Muscle of arm (tissue), 12 donors: Measurements from ENCODE around the gene TPST2. TPM values are rescaled to one million over a fixed set of nuclear protein-coding genes. Genes with fewer than 3 reads are reported as not detected.
"Not testable (repeated sequence)": the region's sequence is repeated elsewhere in the genome, so short reads cannot be mapped to it uniquely, and the experiment has no call there.

Source experiments
- DNase-seq: peaks from one replicate; pipeline ENCODE4 v3.0.0-alpha.2; 2013
- polyA plus RNA-seq, 12 donors: library from polyadenylated mRNA; unstranded; fragments of 120-200 nt; gene quantifications; one replicate each; pipeline ENCODE4 v1.2.1, GENCODE V29; 2013; ENCODE audit not compliant: insufficient read length in 12 of 12

The TPST2 gene
- polyA plus RNA-seq, 12 donors = 5.0 to 31.4 (median 7.0) TPM; not detected in 1

GRCh38 chr22:26536056-26536761 is 53.7 kb downstream of the TPST2 start:
- no peak for DNase-seq

DNA sequence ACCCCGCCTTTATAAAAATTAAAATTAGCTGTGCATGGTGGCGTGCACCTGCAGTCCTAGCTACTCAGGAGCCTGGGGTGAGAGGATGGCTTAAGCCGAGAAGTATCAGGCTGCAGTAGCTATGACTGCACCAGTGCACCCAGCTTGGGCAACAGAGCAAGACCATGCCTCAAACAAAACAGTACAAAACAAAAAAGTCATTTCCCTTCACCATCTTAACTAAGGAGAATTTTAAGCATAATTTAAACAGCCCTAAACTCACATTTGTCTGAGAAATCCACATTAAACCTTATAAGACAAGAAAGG is 54.4 kb downstream of the TPST2 start:
- no peak for DNase-seq

GRCh38 chr22:26534874-26535602 is 54.9 kb downstream of the TPST2 start:
- DNase-seq = peak; percentile 7

DNA sequence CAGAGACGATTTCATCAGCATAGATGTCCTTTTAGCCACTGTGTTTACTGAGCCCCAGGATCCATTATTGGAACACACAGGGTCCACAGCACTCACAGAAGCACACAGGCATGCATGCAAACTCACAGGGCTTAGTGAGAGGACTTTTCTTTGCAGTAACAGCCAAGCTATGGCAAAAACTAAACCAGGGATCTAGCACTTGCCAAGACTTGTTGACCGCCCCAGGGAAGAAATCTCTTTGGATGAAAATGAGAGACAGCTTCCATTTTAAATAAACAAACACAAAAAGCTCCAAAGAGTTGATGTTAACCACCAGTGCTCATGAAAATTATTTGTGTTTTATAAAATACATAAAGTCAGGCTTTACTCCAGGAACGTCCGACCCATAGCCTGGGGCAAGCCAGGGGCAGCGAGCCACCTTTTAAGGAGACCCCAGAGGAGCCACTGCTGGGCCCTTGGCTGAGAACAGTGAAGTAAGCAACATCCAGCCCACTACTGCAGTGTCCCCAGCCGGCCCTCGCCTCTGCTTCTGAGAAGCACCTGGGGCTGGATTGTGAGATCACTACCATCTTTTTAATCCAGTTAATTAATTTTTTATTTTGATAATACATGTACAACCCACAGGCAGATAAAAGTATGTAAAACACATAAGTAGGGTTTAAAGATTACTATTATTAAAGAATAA is 55.6 kb downstream of the TPST2 start:
- DNase-seq = no peak

DNA sequence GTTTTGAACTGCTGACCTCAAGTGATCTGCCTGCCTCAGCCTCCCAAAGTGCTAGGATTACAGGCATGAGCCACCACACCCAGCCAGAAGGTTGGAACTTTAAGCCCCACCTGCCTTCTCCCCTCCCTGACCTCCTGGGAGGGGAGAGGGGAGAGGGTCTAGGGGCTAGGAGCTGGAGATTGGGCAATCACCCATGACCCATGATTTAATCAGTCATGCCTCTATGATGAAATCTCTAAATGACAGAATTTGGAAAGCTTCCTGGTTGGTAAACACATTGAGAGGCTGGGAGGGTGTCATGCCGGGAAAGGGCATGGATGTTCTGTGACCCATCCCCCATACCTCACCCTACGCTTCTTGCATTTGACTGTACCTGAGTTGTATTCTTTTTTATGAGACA is 60.6 kb downstream of the TPST2 start:
- DNase-seq = no peak

GRCh38 chr22:26528518-26528917 is 61.4 kb downstream of the TPST2 start:
- DNase-seq = not testable (repeated sequence)

DNA sequence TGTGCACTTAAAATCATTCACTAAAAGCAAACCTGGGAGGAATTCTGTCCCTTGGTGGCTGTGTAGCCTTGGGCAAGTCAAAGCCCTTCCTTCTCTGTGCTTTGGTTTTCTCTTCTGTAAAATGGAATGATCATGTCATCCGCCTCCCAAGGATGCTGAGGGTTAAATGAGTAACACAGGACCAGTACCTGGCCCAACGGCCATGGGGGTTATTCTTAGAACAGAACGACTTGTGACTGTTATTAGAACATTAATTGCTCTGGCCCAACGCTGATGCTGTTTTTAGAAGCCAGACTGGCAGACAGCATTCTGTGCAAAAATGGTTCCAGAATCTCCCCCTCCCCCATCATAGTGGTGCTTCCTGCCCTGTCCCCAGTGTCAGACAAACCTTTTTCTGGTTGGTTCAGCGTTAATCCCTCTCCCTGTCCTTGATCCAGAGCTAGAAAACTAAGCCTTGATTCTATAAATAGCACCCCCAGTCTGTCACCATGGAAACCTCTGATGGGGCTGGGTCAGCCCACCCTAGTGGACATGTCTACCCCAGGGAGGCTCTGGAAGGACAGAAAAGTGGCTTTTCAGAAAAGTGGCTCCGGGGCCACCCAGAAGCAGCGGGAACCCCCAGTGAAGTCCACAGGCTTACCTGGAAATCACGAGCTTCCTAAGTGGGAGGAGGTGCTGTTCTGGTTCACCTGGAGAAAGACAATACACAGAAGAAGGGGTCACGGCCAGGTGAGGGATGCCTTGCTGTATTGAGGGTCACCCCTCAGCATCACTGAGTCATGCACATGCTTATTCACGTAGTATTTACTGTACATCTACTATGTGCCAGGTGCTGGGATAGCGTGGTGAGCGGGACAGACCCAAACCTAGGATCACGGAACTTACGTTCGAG is 62.1 kb downstream of the TPST2 start:
- DNase-seq = no peak

GRCh38 chr22:26527167-26527566 is 62.8 kb downstream of the TPST2 start:
- no peak for DNase-seq

- no peak for DNase-seq
These were observed 63.9 kb downstream of the TPST2 start for GRCh38 chr22:26525946-26526564.

DNA sequence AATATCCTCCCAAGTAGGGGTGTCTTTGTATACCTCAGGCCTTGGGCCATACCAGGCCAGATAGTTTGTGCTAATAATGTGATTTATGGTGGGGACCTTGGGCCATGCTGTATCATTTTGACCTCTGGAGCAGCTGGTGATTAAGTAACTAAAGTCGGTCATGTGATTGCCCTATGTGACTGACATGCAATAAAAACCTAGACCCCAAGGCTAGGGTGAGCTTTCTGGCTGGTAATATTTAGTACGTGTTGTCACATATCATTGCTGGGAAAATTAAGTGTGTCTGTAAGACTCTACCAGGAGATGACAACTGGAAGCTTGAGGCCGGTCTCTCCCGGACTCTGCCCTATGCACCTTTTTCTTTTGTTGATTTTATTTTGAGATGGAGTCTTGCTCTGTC is 65.1 kb downstream of the TPST2 start:
- DNase-seq = no peak

GRCh38 chr22:26522592-26522991 is 67.3 kb downstream of the TPST2 start:
- no peak for DNase-seq

GRCh38 chr22:26522012-26522411 is 67.9 kb downstream of the TPST2 start:
- no peak for DNase-seq

GRCh38 chr22:26517429-26517828 is 72.5 kb downstream of the TPST2 start:
- no peak for DNase-seq

DNA sequence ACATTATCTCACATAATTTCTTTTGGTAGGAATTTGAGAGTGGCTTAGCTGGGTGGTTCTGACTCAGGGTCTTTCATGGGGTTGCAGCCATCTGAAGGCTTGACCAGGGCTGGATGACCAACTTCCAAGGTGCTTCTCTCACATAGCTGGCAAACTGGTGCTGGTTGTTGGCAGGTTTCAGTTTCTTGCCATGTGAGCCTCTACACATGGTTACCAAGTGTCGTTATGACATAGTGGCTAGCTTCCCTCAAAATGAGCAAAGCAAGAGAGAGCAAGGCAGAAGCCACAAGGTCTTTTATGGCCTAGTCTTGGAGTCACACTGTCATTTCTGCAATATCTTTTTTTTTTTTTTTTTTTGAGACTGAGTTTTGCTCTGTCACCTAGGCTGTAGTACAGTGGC is 73.4 kb downstream of the TPST2 start:
- DNase-seq = no peak

DNA sequence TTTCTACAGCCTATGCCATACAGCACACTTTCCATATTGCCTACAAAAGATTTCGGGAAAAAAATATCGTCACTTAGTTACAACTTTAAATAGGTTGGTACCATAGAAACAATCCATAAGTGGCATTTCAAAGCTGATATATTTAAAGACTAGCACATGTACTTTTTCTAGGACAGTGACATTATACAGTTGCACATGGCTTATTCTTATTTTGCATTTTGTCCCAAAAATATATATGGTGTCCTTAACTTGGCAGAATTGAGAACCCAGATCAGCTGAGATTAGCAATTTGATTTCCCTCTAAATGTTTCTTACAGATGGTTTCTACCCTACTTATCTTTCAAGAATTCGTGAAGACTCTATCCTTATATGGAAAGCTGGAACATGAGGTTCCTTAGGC is 74.0 kb downstream of the TPST2 start:
- no peak for DNase-seq

DNA sequence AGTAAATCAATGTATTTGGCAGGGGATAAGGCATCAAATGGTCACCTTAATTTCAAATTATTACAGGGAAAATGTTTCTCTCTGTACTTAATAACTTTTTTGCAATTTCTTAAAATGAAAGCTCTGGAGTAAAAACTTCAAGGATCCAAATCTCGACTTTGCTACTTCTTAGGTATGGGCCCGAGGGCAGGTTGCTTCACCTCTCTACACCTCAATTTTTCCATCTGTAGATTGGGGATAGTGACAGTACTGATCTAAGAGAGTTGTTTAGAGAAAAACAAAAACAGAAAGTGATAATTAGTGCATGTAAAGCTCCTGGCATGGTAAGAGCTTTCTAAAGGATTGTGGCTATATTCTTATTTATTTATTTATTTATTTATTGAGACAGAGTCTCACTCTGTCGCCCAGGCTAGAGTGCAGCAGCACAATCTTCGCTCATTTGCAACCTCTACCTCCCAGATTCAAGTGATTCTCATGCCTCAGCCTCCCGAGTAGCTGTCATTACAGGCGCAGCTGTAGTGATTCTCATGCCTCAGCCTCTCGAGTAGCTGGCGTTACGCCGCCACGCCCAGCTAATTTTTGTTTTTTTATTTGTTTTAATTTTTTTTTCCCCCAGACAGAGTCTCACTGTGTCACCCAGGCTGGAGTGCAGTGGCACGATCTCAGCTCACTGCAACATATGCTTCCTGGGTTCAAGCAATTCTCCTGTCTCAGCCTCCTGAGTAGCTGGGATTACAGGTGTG is 75.3 kb downstream of the TPST2 start:
- no peak for DNase-seq

DNA sequence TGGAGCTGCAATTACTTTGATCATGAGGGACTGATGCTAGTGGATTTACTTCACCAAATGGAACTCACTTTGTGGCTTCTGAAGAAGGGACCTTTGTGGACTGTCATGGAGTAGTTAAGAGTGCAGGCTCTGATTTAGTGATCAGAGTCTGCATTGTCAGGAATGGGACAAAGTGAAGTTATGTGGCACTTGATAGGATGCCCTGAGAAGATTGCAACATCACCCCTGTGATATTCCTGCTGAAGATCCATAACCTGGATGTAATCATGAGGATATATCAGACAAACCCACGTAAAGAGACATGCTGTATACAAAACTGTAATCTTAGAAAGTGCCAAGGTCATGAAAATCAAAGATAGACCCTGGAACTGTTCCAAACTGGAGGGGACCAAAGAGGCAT is 76.1 kb downstream of the TPST2 start:
- no peak for DNase-seq

- peak; percentile 97 for DNase-seq
These were observed 77.7 kb downstream of the TPST2 start, which contains the start of gene TFIP11 for GRCh38 chr22:26512149-26512793. TSS of gene TFIP11 (minus strand) at chr22:26512473. CDS start at chr22:26510272, 2,201 bp downstream.

DNA sequence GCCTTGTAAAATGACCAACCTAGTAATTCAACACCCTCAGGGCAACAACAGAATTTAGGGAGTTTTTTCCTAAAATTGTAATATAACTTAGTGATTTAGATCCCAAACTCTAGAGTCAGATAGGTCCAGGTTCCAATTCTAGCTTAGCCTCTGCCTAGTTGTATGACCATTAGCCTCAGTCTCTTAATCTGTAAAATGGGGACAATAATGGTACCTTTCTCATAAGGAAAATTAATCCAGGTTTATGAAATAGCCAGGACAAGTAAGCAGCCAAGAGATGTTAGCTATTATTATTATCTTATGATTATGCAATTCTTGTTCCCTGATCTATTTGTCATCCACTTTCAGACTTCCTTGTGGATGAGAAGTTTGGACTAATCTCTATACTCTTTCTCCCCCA is 81.8 kb downstream of the TPST2 start:
- DNase-seq = no peak

DNA sequence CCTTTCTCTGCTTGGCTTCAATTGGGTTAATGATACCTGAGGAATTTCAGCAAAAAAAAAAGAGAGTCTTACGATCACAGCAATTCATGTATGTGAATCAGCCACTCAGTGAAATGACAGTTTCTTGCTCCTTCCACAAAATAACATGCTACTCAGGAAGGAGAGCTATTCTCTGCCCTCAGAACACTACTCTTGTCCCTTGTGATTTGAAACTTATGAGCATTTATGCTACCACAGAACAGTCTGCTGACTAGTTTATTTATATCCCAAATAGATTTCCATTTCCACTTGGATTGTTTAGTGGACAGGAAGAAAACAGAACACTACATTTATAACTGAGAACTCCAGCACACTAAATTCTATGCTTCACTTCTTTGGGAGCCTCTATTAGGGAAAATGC is 86.2 kb downstream of the TPST2 start:
- DNase-seq = no peak
